Activated CD4-positive, alpha-beta T cell treated with anti-CD3 and anti-CD28 coated beads, Interleukin-2, amount 50 U/mL, for 24 hours (primary cell): ENCODE measurements around the gene HOXB6.

Experiments used
- DNase-seq, 2 donors: peaks; one replicate each; pipeline ENCODE4 v3.0.0-alpha.2; 2020; ENCODE audit warnings: low read depth in 1 of 2, low spot score in 1 of 2

Gene HOXB6

DNA sequence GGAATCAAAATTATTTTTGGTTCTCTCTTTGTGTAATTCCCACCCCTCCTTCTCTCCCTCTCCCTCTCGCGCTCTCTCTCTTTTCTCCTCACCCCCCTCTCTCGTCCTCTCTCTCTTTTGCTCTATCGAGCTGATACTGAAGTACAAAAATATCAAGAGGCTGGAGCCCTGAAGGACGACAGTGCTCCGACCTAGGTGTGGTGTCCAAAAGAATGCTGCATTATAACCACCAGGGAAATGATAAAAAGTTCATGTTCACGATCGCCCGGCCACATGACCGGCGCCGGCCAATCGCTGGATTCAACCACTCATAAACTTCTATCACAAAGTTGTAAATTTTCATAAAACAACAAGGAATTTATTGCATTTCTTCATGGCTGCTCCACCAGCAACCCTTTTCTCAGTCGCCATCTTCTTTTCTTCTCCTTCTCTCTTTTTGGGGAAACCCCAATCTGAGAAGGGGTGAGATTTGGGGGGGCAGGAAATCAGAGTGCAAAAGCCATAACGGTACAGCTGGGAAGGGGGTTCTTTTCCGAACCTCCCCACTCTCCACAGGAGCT is at the start of gene HOXB6:
HOXB6 (minus strand) TSS at position 217 of the 560 bp plus-strand sequence. CDS start 6,836 bp downstream, outside the sequence.
- no peak for DNase-seq

GRCh38 chr17:48649741-48650140 is 45.0 kb upstream of the HOXB6 start:
- no peak for DNase-seq

GRCh38 chr17:48647963-48648245 is 43.1 kb upstream of the HOXB6 start:
- no peak for DNase-seq

DNA sequence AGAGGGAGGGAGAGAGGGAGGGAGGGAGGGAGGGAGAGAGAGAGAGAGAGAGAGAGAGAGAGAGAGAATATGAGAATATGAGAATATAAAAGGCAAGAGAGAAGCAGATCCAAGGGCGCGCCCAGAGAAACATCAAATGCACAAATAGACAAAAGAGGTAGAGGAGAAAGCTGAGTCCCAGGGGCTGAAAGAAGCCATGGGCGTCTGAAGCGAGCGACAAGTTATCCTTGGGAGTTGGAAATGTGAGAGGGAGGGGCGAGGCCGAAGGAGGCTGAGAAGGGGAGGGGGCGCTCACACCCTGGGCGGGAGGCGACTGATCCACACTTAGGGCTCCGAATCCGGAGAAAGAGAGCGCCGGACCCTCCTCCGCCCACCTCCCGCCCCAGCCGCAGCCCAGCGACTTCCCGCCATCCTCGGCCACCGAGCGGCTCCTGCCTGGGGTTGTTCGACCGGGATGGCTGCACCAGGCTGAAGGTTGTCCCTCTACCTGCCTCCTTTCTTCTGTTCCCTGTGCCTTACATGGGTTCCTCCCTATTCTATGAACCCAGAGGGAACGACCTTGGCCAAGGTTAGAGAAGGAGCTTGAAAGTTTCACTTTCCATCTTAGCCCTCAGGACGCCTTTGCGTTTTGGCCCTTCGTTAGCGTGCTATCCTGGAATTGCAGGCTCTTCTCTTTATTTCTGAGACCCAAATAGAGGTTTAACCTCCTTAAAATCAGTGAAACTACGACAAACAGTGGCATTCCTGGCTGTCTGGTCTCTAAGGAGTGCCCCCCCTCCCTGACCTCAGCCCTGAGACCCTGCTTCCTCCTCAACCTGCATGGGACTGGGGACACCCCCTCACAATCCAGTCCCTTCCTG is 42.5 kb upstream of the HOXB6 start:
- DNase-seq, result no peak

- no peak for DNase-seq
Measured at GRCh38 chr17:48646183-48647102, 41.7 kb upstream of the HOXB6 start.

DNA sequence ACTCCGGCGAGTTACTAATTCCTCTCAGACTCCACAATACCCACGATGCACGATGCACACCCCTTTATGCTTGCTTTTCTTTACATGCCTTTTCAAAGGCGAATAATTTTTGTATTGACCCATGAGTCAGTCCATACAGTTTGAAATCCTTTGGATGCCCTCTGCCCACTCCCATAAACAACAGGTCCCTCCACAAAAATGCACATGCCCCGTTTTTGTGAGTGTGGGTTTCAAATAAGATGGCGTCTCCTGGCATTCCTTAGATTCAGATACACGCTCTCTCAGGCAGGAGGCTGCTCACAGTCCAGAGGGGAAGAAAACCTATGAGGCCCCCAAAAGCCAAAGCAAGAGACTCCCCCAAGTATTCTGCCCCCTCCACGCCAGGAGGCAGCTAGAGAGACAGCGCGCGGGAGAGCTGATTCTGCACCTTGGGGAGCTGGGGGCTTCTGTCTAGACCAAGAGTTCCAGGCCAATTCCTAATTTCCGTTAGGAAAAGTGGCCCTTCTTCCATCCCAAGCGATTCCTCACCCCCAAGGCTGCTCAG is 40.9 kb upstream of the HOXB6 start:
- no peak for DNase-seq

- no peak for DNase-seq
Measured at GRCh38 chr17:48644910-48645557, 40.2 kb upstream of the HOXB6 start.

GRCh38 chr17:48644159-48644558 is 39.4 kb upstream of the HOXB6 start:
- no peak for DNase-seq

- DNase-seq, result no peak
Measured at GRCh38 chr17:48643697-48644012, 38.9 kb upstream of the HOXB6 start.

- no peak for DNase-seq
Measured at GRCh38 chr17:48642843-48643696, 38.3 kb upstream of the HOXB6 start.

DNA sequence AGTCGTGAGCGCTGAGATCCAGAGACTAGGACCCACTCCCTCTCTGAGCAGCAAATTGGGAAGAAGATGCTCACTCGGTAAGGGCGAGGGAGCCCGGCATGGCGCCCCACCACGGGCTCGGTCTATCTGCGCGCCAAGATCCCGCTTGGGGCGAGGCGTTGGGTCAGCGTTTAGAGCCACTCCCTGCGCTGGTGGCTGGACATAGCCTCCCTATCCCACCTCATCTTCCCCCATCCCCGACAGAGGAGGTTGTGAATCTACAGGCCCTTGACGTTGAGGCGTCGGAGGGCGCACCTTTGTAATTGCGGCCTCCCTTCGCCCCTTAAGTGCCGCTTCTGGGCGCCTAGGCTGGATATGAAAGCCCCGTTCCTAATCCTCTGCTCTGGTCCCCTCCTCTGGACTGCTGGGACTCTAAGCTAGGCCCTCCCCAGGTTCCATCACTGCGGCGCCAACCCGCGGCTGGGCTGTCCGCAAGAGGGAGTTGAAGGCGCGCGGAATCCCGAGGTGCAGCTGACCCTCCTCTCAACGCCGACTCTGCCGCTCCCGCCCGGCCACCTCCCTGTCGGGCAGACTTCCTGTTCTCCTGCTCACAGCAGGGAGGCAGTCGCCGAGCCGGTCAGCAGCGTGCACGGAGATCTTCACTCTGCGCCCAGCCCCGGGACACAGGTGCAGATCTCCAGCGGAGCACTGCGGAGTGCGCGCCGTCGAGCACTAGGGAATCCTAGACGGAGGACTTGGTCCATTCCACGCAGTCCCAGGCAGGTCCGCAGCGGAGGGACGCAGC is 37.5 kb upstream of the HOXB6 start:
- no peak for DNase-seq

- no peak for DNase-seq
Measured at GRCh38 chr17:48641541-48642058, 36.8 kb upstream of the HOXB6 start.

DNA sequence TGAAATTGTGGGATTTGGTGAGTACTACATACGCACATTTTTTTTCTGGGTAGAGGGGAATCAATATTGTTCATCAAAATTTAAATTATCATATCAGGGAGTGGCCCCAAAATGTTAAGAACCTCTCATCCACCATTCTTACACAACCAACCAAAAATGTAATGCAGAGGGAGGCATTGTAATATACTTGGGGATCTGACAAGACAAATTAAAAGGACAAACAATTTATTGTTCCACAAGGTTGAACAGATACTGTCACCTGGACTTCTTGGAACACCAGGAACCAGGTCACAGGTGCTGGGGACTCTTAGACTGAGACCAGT is 36.0 kb upstream of the HOXB6 start:
- DNase-seq, result no peak

GRCh38 chr17:48639982-48640857 is 35.4 kb upstream of the HOXB6 start:
- no peak for DNase-seq

GRCh38 chr17:48639136-48639535 is 34.4 kb upstream of the HOXB6 start:
- no peak for DNase-seq

DNA sequence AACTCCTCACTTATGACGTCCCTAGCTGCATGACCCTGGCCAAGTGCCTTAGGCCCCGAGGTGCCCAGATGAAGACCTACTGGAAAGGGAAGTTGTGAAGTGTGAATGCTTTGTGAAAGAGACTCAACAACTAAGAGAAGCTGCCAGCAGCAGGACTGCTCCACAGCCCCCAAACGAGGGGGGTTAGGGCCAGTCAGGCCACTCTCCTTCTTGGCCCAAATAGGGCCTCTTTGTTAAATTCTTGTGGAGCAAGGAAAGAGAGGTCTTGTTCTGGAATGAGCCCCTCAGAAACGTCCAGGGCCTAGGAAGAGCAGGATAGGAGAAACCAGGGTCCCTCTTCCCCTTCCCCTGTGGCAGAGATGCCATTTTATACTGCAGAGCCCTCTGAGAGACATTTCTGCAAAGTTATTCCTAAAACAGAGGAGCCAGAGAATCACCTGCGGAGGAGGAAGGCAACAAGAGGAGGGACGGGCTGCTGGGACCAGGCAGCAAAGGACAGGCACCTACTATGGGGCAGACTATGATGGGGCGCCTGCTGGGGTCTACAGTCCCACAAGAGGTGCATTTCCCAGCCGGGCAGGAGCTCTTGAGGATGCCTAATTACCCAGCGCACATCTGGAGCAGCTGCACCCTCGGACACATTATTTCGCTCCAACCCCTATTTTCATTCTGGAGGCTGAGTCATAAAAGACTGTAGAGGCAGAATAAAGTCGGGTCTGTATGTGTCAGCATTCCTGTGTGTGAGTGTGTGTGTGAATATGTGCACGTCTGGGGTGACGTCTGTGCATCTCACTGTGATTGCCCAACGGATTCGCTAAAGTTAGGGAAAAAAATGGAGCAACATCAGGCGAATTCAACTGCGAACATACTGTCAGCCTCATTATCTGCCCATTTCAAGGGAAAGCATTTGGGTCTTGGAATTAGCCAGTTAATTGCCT is 32.8 kb upstream of the HOXB6 start:
- DNase-seq, result no peak
